HepG2 (cell line): ENCODE results near the gene CTDSPL2. TPM values are rescaled to one million over a fixed set of nuclear protein-coding genes. Genes with fewer than 3 reads are reported as not detected.
A peak's percentile ranks its signal among the peaks of the same experiment; 100 is the strongest.

ENCODE experiments used
- ARNT ChIP-seq: fragments of 450-650 bp; IDR thresholded peaks from 2 replicates; pipeline ENCODE4 v1.6.1; 2017
- CCAR2 ChIP-seq: fragments of 200-400 bp; formaldehyde crosslinking; optimal IDR thresholded peaks from 2 replicates; pipeline ENCODE3; 2018; ENCODE audit warnings: low read depth, mild to moderate bottlenecking, low read length, moderate library complexity
- GATAD2A ChIP-seq: IDR thresholded peaks from 2 replicates; pipeline ENCODE4 v1.6.1; 2016
- MAFG ChIP-seq: sonication (generic); formaldehyde crosslinking; IDR thresholded peaks from 2 replicates; pipeline ENCODE4 v1.5.1; 2020; ENCODE audit warnings: mild to moderate bottlenecking, missing genetic modification reagents
- NR2F1 ChIP-seq, 2 experiments: fragments of 450-650 bp in 1 of 2; formaldehyde crosslinking in 1 of 2; IDR thresholded peaks; 2 replicates each; pipeline versions ENCODE4 v1.5.0 to v1.6.1; 2016 to 2020; ENCODE audit warnings: mild to moderate bottlenecking in 1 of 2, missing compliant biosample characterization in 1 of 2, missing genetic modification reagents in 1 of 2, moderate library complexity in 1 of 2
- NR2F6 ChIP-seq, 2 experiments: IDR thresholded peaks; 2 replicates each; pipeline ENCODE4 v1.6.1; 2016; ENCODE audit warnings: antibody characterized with exemption in 1 of 2, mild to moderate bottlenecking in 1 of 2
- PAF1 ChIP-seq: IDR thresholded peaks from 2 replicates; pipeline ENCODE4 v1.6.1; 2016; ENCODE audit warnings: missing genetic modification reagents, missing compliant biosample characterization
- PHF20 ChIP-seq: sonication (generic); formaldehyde crosslinking; IDR thresholded peaks from 2 replicates; pipeline ENCODE4 v1.5.0; 2020; ENCODE audit warnings: mild to moderate bottlenecking, missing genetic modification reagents
- TAF15 ChIP-seq: fragments of 200-400 bp; formaldehyde crosslinking; IDR thresholded peaks from one replicate; pipeline ENCODE4 v1.6.1; 2018; ENCODE audit warnings: mild to moderate bottlenecking, low read depth, low read length; ENCODE audit not compliant: poor library complexity, severe bottlenecking
- ZBTB3 ChIP-seq: sonication (generic); formaldehyde crosslinking; IDR thresholded peaks from 2 replicates; pipeline ENCODE4 v1.4.0; 2020; ENCODE audit warnings: low read depth, mild to moderate bottlenecking, moderate library complexity, missing genetic modification reagents, borderline replicate concordance
- ZFAT ChIP-seq: sonication (generic); formaldehyde crosslinking; conservative IDR thresholded peaks from 2 replicates; pipeline ENCODE4 v1.8.1; 2023; ENCODE audit warnings: missing genetic modification reagents, inconsistent platforms
- ZNF382 ChIP-seq: sonication (generic); formaldehyde crosslinking; IDR thresholded peaks from 2 replicates; pipeline ENCODE4 v1.5.0; 2020; ENCODE audit warnings: missing genetic modification reagents, mild to moderate bottlenecking, borderline replicate concordance
- ZNF547 ChIP-seq: sonication (generic); formaldehyde crosslinking; IDR thresholded peaks from 2 replicates; pipeline ENCODE4 v1.5.1; 2020; ENCODE audit warnings: mild to moderate bottlenecking, missing genetic modification reagents
- ZNF629 ChIP-seq: sonication (generic); formaldehyde crosslinking; conservative IDR thresholded peaks from 2 replicates; pipeline ENCODE4 v1.5.0; 2020; ENCODE audit warnings: missing genetic modification reagents
- ZNF652 ChIP-seq: IDR thresholded peaks from 2 replicates; pipeline ENCODE4 v1.6.1; 2016; ENCODE audit warnings: low read depth, borderline replicate concordance
- ZNF713 ChIP-seq: sonication (generic); formaldehyde crosslinking; IDR thresholded peaks from 2 replicates; pipeline ENCODE4 v1.4.0; 2020; ENCODE audit warnings: mild to moderate bottlenecking, missing genetic modification reagents
- ZNF781 ChIP-seq: sonication (generic); formaldehyde crosslinking; IDR thresholded peaks from 2 replicates; pipeline ENCODE4 v1.5.1; 2020; ENCODE audit warnings: borderline replicate concordance, mild to moderate bottlenecking, missing genetic modification reagents; ENCODE audit errors: not compliant biosample characterization
- polyA plus RNA-seq, 8 experiments: library from polyadenylated mRNA; depleted of rRNA in 3 of 8; stranded (reverse) in 7 of 8; unstranded in 1 of 8; fragments of >200 nt; fragmentation: Illumina TruSeq in 4 of 8; extraction: Trizol in 4 of 8; gene quantifications; 2 replicates each; pipeline versions ENCODE4 v1.2.1 to v1.2.3, GENCODE V29; 2011 to 2016; ENCODE audit warnings: low read depth in 4 of 8, missing spikeins in 1 of 8, mixed read lengths in 1 of 8; ENCODE audit not compliant: insufficient read depth in 1 of 8
- total RNA-seq, 5 experiments: library from RNA; depleted of rRNA; stranded (reverse); fragments of >200 nt; fragmentation: Illumina TruSeq; extraction: Trizol; gene quantifications; 2 replicates each; pipeline ENCODE4 v1.2.3, GENCODE V29; 2016; ENCODE audit warnings: low read depth in 1 of 5
- TF ChIP-seq, protein P1 (sequence below): sonication (generic); formaldehyde crosslinking; IDR thresholded peaks from 2 replicates; pipeline ENCODE4 v1.4.0; 2020; ENCODE audit warnings: mild to moderate bottlenecking, missing genetic modification reagents, borderline replicate concordance
- TF ChIP-seq, protein P2 (sequence below): sonication (generic); formaldehyde crosslinking; IDR thresholded peaks from 2 replicates; pipeline ENCODE4 v1.5.0; 2020; ENCODE audit warnings: missing genetic modification reagents, mild to moderate bottlenecking, borderline replicate concordance
- TF ChIP-seq, protein P3 (sequence below): sonication (generic); formaldehyde crosslinking; IDR thresholded peaks from 2 replicates; pipeline ENCODE4 v1.8.1; 2023; ENCODE audit warnings: mild to moderate bottlenecking, missing genetic modification reagents, borderline replicate concordance
- TF ChIP-seq, protein P4 (sequence below): sonication (generic); formaldehyde crosslinking; IDR thresholded peaks from 2 replicates; pipeline ENCODE4 v1.8.0; 2022; ENCODE audit warnings: missing genetic modification reagents, mild to moderate bottlenecking, moderate library complexity, borderline replicate concordance

The CTDSPL2 gene
- total and polyA plus RNA-seq, 2 of the 13 experiments (the other 11 are each of a cell fraction or from before 2014, with no cell fraction given) = 37.4 to 56.2 TPM

DNA sequence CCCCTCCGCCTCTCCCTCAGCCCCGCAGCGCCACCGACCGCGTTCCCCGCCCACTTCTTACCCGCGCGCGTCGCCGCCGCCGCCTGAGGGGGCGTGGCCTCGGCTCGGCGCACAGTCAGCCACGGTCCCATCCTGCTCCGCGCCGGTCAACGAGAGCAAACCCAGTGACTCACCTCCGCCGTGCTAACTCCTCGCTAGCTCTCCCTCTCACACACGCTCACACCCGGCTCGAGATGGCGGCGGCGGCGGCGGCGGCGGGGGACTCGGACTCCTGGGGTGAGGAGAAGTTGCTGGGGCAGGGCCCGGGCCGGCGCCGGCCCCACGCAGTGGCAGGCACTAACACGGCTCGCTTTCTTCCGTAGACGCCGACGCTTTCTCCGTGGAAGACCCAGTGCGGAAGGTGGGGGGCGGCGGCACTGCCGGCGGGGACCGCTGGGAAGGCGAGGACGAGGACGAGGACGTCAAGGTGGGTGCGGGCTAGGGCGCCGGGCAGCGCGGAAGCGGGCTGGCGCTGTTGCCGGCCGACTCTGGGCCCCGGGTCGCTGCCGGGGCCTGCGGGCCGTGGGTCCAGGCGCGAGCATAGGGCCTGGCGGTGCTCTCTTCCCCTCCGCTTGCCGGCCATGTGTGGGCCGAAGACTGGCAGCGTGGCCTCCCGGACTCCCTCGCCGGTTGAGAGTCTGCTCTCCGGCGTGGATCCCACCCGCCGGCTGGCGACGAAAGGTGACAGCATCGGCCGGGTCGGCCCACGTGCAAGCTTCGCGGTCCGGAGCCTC lies 109.7 kb downstream of the CTDSPL2 start, which contains the start of gene EIF3J (continued):
- TF ChIP-seq, protein P1, sequence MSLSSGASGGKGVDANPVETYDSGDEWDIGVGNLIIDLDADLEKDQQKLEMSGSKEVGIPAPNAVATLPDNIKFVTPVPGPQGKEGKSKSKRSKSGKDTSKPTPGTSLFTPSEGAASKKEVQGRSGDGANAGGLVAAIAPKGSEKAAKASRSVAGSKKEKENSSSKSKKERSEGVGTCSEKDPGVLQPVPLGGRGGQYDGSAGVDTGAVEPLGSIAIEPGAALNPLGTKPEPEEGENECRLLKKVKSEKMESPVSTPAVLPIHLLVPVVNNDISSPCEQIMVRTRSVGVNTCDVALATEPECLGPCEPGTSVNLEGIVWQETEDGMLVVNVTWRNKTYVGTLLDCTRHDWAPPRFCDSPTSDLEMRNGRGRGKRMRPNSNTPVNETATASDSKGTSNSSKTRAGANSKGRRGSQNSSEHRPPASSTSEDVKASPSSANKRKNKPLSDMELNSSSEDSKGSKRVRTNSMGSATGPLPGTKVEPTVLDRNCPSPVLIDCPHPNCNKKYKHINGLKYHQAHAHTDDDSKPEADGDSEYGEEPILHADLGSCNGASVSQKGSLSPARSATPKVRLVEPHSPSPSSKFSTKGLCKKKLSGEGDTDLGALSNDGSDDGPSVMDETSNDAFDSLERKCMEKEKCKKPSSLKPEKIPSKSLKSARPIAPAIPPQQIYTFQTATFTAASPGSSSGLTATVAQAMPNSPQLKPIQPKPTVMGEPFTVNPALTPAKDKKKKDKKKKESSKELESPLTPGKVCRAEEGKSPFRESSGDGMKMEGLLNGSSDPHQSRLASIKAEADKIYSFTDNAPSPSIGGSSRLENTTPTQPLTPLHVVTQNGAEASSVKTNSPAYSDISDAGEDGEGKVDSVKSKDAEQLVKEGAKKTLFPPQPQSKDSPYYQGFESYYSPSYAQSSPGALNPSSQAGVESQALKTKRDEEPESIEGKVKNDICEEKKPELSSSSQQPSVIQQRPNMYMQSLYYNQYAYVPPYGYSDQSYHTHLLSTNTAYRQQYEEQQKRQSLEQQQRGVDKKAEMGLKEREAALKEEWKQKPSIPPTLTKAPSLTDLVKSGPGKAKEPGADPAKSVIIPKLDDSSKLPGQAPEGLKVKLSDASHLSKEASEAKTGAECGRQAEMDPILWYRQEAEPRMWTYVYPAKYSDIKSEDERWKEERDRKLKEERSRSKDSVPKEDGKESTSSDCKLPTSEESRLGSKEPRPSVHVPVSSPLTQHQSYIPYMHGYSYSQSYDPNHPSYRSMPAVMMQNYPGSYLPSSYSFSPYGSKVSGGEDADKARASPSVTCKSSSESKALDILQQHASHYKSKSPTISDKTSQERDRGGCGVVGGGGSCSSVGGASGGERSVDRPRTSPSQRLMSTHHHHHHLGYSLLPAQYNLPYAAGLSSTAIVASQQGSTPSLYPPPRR = no peak
- TF ChIP-seq ZNF547 (CRISPR knock-in tag) (0 out of 2 replicates have a peak, but pooled peaks have one; percentile 53), CCAR2 (no peak), ZNF629 (no peak), ZNF382 (CRISPR knock-in tag) (no peak), ZNF652 (no peak), NR2F6 (IDR thresholded peaks at IDR 0.05) (no peak), NR2F6 (CRISPR knock-in tag; IDR thresholded peaks at IDR 0.05) (no peak), PHF20 (peak; percentile 39), MAFG (CRISPR knock-in tag) (peak; percentile 56; the same call in 1 of the 2 replicates), ZFAT (CRISPR knock-in tag) (no peak), GATAD2A (CRISPR knock-in tag) (no peak; the same call in none of the 2 replicates), ZBTB3 (CRISPR knock-in tag) (no peak), TAF15 (no peak), ZNF713 (peak; percentile 86; the same call in 1 of the 2 replicates), ZNF781 (no peak), ARNT (no peak), PAF1 (no peak), NR2F1 (CRISPR knock-in tag; IDR thresholded peaks at IDR 0.05) (no peak)
- TF ChIP-seq, protein P2, sequence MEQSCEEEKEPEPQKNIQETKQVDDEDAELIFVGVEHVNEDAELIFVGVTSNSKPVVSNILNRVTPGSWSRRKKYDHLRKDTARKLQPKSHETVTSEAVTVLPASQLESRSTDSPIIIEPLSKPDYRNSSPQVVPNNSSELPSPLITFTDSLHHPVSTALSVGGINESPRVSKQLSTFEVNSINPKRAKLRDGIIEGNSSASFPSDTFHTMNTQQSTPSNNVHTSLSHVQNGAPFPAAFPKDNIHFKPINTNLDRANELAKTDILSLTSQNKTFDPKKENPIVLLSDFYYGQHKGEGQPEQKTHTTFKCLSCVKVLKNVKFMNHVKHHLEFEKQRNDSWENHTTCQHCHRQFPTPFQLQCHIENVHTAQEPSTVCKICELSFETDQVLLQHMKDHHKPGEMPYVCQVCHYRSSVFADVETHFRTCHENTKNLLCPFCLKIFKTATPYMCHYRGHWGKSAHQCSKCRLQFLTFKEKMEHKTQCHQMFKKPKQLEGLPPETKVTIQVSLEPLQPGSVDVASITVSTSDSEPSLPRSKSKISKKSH (CRISPR knock-in tag) = no peak; the same call in 1 of the 2 replicates
- TF ChIP-seq, protein P3, sequence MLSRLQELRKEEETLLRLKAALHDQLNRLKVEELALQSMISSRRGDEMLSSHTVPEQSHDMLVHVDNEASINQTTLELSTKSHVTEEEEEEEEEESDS (CRISPR knock-in tag) = no peak
- TF ChIP-seq, protein P4, sequence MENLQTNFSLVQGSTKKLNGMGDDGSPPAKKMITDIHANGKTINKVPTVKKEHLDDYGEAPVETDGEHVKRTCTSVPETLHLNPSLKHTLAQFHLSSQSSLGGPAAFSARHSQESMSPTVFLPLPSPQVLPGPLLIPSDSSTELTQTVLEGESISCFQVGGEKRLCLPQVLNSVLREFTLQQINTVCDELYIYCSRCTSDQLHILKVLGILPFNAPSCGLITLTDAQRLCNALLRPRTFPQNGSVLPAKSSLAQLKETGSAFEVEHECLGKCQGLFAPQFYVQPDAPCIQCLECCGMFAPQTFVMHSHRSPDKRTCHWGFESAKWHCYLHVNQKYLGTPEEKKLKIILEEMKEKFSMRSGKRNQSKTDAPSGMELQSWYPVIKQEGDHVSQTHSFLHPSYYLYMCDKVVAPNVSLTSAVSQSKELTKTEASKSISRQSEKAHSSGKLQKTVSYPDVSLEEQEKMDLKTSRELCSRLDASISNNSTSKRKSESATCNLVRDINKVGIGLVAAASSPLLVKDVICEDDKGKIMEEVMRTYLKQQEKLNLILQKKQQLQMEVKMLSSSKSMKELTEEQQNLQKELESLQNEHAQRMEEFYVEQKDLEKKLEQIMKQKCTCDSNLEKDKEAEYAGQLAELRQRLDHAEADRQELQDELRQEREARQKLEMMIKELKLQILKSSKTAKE = peak; percentile 19; the same call in 1 of the 2 replicates
